SK-MEL-5 (cell line): ENCODE data around the gene SMTN. TPM values are rescaled to one million over a fixed set of nuclear protein-coding genes. Genes with fewer than 3 reads are reported as not detected.
A peak's percentile ranks its signal among the peaks of the same experiment; 100 is the strongest.
"Not testable (repeated sequence)": the region's sequence is repeated elsewhere in the genome, so short reads cannot be mapped to it uniquely, and the experiment has no call there.

Source experiments
- DNase-seq: peaks from one replicate; pipeline ENCODE4 v3.0.0-alpha.2; 2016; ENCODE audit warnings: low read depth, low spot score
- in situ Hi-C: cut with HindIII; loops from 2 replicates; pipeline ENCODE4 v1.10.0; 2016; ENCODE audit warnings: low sequenced_read_pairs, high pct_unique_total_duplicates, low pct_unique_long_range_greater_than_20kb
- total RNA-seq: library from RNA; depleted of rRNA; stranded (reverse); fragments of >200 nt; shearing (Covaris generic); gene quantifications from 2 replicates; pipeline ENCODE4 v1.2.3, GENCODE V29; 2014

Gene SMTN
- total RNA-seq, 1 experiment from 2014 or later, result 10.1 TPM

- DNase-seq, result no peak
- in situ Hi-C loops, result no loop called here
Observed at GRCh38 chr22:31097941-31098631, 17.0 kb downstream of the SMTN start.

DNA sequence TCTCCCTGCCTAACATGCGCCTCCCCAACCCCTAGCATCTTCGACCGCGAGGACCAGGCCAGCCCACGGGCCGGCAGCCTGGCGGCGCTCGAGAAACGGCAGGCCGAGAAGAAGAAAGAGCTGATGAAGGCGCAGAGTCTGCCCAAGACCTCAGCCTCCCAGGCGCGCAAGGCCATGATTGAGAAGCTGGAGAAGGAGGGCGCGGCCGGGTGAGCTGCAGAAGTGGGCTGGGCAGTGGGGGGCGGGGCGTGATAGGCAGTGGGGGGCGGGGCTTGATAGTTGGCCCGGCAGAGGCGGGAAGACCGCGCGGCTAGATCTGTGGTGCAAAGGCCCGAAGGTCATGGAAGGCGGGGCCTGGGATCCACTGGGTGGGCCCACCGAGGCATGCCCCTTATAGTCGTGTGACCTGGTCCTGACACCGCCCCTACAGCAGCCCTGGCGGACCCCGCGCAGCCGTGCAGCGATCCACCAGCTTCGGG is 17.6 kb downstream of the SMTN start:
- in situ Hi-C loops, result no loop called here
- DNase-seq, result no peak

DNA sequence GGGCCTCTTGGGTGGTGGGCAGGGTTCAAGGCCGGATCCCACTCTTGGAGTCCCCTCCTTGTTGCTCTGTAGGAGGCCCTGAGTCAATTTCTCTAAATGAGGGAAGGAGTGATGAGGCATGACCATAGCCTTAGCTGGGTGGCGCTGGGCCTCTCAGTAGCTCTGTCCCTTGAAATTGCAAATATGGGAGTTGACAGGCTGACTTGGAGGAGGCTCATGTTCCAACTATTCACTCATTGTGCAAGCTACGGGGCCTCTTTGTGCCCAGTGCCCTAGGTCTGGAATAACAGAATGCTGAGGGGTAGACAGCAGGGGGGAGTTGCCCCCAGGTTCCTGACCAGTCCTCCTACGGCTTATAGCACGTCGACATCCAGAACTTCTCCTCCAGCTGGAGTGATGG is 18.3 kb downstream of the SMTN start:
- in situ Hi-C loops, result no loop called here
- no peak for DNase-seq

- in situ Hi-C loops, result no loop called here
- no peak for DNase-seq
Observed at GRCh38 chr22:31099841-31100761, 19.0 kb downstream of the SMTN start.

DNA sequence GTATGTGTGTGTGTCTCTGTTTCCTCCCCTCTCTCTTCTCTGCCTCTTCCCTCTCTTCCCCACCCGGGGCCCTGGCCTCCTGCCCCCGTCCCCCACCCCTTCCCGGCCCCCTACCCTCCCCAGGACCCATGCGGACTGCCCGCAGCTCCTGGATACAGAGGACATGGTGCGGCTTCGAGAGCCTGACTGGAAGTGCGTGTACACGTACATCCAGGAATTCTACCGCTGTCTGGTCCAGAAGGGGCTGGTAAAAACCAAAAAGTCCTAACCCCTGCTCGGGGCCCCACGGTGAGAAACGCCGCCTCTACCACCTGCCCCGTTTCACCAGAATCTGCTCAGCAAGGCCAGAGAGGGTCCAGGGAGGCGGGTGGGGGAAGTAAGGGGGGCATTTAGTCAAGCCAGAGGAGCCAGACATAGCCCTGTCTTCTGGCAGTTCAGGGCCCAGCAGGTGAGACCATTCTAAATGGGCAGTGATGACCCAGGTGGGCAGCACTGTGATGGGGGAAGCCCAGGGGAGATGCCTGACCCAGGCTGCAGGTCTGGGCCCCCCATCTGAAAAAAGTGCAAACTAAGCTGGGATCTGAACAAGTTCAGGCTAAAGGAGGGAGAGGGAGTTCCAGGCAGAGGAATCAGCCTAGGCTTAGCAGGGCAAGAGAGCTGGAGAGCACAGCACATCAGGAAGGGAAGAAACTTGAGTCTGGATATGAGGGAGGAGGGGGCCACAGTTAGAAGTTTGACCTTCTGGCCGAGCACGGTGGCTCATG is 19.8 kb downstream of the SMTN start:
- DNase-seq, result no peak
- in situ Hi-C loops, result no loop called here

DNA sequence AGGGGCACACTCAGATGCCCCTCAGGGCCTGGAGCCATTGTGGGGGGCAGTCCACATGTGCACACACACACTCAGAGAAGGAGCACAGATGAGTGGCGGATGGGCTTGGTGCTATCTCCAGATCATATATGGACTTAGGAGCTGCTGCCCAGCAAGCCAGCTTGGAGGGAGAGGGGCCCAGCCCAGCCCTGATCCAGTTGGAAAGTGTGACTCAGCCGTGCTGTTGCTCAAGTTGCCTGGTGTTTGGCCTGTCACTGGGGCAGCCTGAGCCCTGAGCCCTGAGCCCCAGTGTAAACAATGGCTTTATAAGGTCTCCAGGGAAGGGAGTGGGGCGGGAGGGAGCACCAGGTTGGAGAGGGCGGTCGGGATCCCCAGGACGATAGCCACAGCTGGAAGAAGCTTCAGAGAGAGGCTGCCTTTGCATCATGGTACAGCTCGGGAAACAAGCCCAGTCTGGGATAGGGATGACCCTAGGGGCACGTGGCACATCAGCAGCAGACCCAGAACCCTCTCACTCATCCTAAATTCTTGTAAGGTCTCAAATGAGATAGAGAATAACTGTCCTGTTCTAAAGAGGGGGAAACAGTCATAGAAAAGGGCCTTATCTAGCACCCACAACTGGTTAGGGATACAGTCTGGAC is 21.4 kb downstream of the SMTN start:
- in situ Hi-C loops, result no loop called here
- DNase-seq, result no peak

- in situ Hi-C loops, result no loop called here
- DNase-seq, result no peak
Observed at GRCh38 chr22:31103111-31103510, 22.0 kb downstream of the SMTN start.

DNA sequence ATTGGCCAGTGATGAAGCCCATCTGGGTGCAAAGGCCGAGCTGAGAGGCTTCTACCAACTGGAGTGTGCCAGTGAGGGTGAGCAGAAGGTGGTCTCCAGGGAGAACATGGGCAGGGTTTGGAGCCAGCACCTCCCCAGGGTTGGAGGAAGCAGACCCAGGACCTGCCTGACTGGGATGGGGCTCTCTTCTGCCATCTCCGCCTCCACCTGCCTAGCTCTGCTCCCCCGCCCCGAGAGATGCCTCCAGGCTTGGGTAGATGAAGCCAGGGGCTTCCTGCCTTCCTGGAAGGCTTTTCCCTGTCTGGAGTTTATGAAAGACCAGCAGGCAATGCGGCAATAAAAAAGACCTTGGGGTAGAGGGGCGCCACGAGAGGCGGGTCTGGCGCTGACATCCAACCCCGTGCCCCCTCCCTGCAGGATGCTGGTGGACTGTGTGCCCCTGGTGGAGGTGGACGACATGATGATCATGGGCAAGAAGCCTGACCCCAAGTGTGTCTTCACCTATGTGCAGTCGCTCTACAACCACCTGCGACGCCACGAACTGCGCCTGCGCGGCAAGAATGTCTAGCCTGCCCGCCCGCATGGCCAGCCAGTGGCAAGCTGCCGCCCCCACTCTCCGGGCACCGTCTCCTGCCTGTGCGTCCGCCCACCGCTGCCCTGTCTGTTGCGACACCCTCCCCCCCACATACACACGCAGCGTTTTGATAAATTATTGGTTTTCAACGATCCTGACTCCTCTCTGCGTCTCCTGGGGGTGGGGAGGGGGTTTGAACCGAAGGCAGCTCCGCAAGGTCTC is 23.0 kb downstream of the SMTN start:
- in situ Hi-C loops, result no loop called here

DNA sequence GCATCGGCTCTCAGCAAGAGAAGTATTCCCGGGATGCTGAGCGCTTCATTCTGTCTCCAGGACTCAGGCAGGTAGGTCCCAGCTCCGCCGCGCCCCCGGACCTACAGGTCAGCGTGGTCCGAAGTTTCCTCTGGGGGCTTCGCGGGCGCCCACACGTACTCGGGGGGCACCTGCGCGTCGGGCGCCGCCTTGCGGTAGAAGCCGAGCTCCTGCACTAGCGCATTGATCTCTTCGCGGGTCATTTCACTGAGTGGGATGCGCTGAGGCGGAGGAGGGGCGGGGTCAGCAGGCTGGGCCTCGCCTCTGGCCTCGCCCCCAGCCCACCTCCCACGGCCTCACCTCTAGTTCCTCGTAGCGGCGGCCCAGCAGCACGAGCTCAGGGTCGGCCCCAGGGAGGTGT is 23.8 kb downstream of the SMTN start:
- no peak for DNase-seq
- in situ Hi-C loops, result no loop called here

More for the DNA sequence above, 23.0 kb downstream of the SMTN start:
- no peak for DNase-seq

- in situ Hi-C loops, result no loop called here
- DNase-seq, result no peak
Observed at GRCh38 chr22:31105282-31105929, 24.3 kb downstream of the SMTN start.

GRCh38 chr22:31106001-31106571 is 25.0 kb downstream of the SMTN start:
- in situ Hi-C loops, result no loop called here
- DNase-seq, result peak; percentile 24

GRCh38 chr22:31106731-31107177 is 25.6 kb downstream of the SMTN start:
- in situ Hi-C loops, result no loop called here
- DNase-seq, result no peak

GRCh38 chr22:31107178-31107893 is 26.2 kb downstream of the SMTN start, which contains the start of gene SELENOM:
SELENOM (minus strand) TSS chr22:31107568; CDS start chr22:31107505, 63 bp downstream.
- DNase-seq, result peak; percentile 92
- in situ Hi-C loops, result no loop called here

GRCh38 chr22:31107894-31108218 is 26.7 kb downstream of the SMTN start:
- peak; percentile 14 for DNase-seq
- in situ Hi-C loops, result no loop called here

GRCh38 chr22:31112547-31113091 is 31.5 kb downstream of the SMTN start:
- DNase-seq, in situ Hi-C loops: not testable (repeated sequence)
